HG03354 (cell line): ENCODE measurements around the gene CAMTA1.

Experiments
- ATAC-seq: cut with Tn5 transposase; IDR thresholded peaks from one replicate; pipeline ENCODE4 v1.9.1; 2021; ENCODE audit warnings: mild to moderate bottlenecking; ENCODE audit not compliant: unreplicated experiment, poor library complexity, severe bottlenecking

CAMTA1 gene

DNA sequence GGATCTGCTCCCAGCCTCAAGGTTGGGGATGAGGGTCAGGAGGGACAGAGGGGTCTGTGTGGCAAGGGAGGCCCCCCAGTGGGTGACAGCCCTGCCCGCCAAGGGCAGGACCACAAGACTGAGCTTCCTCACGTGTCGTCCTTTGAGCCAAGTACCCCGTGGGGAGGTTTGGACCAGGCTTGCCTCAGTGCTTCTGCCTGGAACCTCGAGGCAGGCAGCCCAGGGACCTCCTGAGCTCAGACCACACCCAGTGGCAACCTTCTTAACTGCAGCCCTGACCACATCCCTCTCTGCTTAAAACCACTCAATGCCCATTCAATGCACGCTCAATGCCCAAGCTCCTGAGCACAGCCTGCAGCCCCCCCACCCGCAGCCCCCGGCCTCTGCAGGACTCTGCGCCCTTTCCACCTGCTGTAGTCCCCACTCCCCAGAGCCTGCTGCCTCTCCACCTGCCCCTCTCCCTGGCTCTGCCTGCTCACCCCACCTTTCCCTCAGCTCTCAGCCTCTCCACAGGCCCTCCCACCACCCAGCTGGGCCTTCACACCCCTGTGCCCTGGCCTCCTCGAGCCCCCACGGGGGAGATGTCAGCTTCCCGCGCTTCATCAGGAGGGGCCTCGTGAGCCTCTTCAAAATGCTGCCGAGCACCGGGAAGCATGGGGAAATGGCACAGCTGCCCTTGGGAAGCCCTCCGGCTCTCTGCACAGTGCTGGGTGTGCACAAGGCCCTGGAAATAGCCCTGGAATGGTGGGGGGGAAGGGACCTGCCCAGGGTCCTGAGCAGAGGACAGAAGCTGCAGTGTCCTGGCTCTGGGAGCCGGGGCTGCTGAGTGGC is 856.5 kb downstream of the CAMTA1 start:
- no peak for ATAC-seq

DNA sequence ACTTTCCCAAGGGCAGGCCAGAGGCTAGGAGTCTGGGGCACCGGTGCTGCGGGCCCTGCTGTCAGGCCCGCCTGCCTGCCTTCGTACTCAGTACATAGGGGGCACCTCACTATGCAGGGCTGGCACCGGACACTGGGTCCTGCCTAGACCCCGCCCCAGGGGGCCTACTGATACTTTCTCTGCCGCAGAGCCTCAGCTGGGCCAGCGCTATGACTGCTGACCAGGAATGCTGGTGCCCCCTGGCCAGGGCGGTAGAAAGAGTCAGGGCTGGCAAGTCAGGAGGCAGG is 857.1 kb downstream of the CAMTA1 start:
- no peak for ATAC-seq

DNA sequence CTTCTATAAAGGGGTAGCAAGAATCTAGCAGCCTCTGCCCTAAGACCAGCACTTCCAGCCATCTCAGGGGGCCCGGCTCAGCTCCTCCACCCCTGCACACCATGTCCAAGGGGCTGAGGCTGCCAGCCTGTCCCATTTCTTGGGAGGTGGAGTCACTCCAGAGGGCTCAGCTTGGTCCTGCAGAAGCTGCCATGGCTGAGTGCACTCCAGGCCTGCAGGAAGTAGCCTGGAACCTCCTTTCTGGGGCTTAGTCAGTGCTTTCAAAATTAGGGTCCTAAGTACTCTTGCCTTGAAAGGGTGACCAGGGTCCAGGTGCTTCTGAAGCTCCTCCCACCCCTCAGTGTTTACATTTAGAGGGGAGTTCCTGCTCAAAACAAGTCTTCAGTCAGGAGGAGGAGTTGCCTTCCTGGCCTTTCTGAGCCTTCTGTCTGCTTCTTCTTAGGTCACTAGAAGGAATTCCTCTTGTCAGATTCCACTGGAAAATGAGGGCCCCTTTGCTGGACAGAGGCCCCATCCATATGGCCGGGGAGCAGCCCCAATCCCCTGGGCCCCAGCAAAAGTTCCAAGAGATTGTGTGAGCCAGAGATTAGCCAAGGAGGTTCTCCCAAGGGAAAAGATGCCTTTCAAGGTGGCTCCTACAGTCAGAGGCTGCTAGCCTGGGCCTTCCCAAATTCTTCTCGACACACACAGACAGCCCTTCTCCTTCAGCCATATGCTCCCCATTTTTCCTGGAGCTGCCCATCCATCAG is 857.7 kb downstream of the CAMTA1 start:
- ATAC-seq, result no peak

DNA sequence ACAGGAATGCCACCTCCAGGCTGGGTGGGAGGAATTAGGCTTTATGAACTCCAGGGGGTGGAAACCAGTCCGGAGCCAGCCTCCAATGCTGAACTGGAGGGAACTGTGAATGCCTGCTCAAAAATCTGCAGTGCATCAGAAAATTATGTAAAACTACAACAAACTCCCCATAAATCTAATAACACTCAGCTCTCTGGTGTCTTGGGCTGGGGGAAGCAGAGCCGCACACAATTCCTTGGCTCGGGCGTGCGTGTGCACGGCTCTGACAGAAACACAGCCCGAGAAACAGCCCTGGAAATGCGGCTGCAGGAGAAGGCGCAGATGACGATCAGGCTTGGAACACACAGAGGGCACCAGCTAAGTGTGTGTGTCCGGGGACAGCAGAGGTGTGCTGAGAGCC is 858.3 kb downstream of the CAMTA1 start:
- ATAC-seq, result no peak

DNA sequence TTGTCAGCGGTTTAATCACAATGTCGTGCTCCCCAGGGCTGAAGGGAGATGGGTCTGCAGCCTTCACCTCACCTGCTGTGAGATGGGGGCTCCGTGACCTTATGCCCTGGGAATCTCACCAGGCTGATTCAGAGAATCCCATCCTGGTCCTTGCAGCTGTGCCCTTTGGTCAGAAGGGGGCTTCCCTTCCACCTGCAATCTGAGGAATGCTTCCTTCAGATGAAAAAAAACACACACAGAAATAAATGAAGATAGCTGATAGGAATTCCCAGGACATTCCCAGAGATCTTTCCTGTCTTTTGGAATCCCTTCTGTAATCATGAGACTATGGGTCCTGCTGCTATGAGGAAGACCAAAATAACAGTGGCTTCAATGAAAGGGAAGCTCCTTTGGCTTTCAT is 858.8 kb downstream of the CAMTA1 start:
- ATAC-seq, result no peak

DNA sequence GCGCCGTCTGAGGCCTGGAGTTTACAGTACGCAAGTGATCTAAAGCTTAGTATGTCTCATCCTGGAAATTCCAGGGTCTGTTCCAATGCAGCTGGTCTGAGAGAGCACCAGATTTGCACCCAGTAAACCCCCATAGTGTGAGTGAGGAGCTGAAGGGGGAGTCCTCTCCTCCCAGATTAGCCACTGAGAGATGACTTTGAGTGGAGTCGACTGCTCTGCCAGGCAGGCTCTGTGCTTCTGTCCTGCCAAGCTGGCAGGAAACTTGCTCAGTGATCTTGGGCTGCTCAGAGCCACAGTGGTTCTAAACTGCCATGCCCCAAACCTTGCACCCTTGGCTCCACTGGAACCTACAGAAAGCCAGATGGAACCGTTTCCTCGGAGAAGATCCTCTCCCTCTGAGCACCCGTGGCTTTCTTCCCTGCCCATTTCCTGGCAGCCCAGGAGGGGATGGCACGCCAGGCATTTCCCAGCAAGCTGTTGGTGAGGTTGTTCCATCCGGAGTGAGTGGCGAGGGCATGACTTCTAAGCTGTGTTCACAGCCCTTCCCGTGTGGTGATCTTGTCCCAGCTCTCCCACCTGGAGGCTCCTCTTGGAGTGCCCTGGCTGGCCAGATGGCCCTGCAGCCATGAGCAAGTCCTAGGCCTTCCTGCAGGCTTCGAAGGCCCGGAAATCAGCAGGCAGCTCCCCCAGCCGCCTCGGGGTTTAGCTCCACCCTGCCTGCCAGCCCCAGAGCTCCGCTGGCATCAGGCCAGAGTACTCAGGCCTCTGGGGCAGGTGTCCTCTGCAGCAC is 859.9 kb downstream of the CAMTA1 start:
- ATAC-seq, result no peak

DNA sequence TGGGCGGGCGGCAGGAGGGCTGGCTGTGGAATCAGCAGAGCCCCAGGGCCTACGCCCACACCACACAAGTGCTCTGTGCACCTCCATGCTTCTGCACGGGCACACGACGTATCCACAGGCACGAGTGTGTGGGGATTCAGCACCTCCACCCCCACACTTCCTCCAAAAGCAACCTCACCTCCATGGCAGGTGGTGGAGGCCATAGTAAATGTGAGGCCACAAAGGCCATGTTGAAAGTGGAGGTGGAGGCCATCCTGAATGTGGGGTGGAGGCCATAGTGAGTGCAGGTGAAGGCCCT is 860.4 kb downstream of the CAMTA1 start:
- ATAC-seq, result no peak

DNA sequence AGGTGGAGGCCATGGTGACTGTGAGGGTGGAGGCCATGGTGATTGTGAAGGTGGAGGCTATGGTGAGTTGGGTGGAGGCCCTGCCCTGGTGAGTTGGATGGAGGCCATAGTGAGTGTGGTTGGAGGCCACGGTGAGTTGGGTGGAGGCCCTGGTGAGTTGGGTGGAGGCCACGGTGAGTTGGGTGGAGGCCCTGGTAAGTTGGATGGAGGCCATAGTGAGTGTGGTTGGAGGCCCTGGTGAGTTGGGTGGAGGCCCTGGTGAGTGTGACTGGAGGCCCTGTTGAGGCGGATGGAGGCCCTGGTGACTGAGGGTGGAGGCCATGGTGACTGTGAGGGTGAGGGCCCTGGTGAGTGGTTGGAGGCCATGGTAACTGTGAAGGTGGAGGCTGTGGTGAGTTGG is 860.9 kb downstream of the CAMTA1 start:
- ATAC-seq, result no peak

DNA sequence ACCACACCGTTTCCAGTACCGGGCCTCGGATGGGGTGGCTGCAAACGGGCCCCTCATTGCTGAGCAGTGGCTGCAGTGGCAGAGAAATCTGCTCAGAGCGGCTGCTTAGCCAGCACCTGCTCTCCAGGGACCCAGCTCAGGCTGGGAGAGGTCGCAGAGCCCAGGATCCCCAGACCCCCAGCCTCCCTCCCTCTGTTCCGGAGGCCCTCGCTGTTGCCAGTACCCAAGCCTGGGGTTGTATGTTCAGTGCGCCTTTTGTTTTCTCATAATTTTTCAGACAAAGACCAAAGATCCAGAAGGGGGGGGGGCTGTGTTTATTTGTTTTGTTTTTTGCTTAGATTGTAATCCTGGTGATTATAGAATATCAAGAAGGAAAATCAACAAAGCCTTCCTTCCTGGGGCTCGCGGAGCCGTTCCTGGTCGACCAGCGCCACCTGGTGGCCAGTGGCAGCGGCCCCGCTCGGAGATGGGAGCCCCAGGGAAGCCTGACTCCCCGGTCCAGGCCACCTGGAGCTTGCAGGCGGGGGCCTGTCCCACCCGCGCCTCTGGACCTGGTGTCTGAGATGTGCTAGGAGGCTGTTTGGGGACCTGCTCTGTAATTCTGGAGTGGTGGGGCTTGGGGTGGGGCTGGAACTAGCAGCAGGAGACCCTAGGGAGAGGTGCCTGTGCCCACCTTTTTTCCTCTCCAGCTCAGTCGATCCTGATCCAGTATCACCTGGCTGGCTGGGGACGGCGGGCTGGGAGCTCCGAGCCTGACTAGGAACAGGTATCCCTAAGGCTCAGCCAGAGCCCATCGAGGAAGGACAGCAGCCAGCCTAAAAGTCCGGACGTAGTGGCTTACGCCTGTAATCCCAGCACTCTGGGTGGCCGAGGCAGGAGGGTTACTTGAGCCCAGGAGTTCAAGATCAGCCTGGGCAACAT is 862.0 kb downstream of the CAMTA1 start:
- ATAC-seq, result no peak

DNA sequence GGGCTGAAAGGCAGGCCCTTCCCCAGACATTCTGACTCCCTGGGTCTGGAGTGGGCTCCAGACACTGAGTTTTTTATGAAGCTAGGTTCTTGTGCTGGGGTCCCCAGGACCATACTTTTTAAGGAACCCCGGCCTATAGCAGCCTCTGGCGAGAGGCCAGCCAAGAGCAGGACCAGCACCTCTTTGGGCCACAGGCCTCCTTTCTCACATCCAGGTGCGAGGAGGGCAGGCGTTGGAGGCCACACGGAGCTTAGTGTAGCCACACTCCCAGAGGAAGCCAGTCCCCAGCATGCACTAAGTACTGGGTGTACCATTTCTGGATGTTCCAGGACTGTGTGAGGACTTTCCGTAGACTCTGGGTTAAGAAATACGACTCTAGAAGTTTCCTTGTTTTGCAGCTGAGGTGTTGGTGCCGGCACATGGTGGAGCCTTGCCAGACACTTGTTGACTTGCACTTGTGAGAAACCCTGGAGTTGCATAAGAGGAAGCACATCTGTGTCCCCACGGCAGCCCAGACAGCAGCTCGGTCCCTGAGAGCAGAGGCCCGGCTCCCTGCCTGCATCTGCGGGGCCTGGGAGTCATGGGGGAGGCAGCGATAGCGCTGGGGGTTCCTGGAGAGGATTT is 863.6 kb downstream of the CAMTA1 start:
- ATAC-seq, result no peak

DNA sequence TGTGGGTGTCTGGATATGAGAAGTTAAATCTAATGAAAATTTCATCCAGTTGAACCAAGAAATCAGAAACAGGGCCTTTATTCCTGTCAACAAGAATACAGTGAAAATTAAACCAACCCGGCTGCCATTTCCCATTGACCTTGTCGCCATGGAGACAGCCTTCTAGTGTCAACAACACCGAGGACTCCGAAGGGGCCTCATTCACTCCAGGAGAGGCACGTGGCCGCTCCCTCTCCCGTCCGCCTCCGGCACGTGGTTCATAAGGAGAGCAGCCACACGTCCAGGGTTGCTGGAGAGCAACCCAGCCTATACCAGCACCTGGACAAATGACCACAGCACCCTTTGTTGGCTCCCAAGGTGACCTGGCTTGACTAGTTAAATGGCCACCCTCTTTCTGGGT is 865.5 kb downstream of the CAMTA1 start:
- no peak for ATAC-seq

DNA sequence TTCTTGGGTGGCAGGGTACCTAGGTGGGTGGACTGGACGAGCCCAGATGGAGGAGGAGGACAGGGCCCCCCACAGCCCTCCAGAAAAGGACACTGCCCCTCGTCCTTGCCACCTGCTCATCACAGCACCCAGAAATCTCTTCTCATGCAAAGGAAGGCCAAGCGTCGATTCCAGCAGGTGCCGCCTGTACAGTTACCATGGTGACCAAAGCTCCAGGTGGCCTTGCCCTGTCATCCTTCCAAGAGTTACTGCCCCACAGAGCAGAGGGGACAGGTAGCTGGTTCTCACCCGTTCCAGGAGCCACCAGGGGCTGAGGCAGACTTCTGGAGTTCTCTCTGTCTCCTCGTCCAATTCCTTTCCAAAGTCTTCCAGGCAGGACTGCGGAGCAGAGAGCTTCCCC is 865.9 kb downstream of the CAMTA1 start:
- ATAC-seq, result no peak

DNA sequence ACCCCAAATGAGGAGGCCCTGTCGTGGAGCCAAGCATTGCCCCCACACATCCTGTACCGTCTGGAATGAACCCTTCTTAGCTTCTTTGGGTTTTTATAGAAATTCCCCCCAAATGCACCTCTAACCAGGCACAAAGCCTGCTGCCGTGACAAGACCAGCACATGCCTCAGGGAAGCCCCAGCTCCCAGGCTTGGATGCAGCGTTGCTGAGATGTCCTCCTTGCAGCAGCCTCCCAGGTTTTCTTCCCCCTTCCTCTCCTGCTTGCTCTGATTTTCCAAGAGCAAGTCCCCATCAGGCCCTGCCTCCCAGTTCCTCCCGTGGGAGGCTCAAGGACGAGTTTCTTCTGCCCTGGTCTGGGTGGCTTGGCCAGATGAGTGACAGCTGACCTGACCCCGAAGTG is 866.8 kb downstream of the CAMTA1 start:
- ATAC-seq, result no peak

DNA sequence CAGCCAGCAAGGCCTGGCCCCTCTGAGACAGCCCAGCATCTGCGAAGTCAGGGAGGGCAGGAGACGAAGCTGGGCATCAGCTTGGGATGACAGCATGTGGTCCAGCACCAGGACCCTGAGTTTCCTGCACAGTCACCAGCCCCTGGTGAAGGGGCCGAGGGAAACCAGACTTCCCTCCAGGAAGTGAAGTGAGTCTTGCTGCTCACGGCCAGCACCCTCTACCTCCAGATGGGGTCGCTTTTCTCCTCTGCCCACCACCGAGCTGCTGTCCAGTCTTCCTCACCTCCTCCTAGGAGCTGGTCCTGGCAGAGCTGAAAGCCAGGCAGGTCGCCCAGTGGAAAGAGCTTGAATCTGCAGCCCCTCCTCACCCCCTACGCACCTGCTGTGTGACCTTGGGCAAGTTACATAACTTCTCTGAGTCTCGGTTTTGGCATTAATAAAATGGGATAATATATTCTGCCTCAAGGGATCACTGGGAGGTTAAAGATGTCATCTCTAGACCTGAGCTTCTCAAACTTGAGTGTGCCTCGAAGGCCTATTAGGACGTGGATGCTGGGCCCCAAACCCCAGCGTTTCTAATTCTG is 867.4 kb downstream of the CAMTA1 start:
- ATAC-seq, result no peak

DNA sequence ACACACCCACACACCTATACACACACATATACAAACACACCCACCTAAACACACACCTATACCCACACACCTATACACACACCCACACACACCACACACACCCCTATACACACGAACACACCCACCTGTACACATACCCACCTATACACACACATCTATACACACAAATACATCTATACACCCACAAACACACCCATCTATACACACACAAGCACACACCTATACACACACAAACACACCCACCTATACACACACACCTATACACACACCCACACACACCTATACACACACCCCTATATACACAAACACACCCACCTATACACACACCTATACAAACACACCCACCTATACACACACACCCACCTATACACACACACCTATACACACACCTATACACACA is 869.5 kb downstream of the CAMTA1 start:
- ATAC-seq, result no peak

DNA sequence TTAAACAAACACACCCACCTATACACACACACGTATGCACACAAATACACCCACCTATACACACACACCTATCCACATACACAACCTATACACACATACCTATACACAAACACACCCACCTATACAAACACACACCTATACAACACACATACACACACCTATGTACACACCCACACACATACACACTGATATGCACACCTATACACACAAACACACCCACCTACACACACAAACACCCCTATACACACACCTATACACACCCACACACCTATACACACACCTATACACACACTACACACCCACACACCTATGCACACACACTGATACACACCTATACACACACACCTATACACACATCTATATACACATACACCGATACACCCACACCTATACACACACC is 870.1 kb downstream of the CAMTA1 start:
- no peak for ATAC-seq

DNA sequence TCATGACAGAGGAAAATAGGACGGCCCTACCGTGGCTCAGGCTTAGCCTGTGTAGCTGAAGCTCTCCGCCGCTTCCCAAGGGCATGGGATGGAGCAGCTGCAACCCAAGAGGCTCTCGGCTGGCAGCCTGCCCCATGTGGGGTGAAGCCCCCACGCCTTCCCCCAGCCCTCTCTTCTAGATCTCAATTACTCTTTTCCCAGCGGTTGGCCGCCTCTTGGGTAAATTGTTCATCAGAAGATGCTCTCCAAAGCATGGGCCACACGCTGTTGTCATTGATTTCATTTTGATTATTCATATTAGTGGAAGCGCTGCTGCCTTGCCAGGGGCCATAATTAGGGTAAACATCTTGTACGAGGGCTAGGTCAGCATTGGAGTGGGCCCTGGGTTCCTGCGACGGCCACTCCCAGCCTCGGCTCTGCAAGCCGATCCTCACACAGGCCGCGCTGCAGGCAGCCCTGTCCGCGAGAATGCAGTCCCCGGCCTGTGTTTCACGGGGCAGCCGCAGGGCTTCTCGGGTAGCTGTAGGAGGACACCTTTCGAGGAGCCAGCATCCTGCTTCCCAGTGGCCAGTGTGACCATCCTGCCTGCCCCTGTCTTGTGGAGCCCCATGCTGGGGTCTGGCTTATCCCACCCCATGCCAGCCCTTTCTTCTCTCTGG is 871.4 kb downstream of the CAMTA1 start:
- no peak for ATAC-seq

DNA sequence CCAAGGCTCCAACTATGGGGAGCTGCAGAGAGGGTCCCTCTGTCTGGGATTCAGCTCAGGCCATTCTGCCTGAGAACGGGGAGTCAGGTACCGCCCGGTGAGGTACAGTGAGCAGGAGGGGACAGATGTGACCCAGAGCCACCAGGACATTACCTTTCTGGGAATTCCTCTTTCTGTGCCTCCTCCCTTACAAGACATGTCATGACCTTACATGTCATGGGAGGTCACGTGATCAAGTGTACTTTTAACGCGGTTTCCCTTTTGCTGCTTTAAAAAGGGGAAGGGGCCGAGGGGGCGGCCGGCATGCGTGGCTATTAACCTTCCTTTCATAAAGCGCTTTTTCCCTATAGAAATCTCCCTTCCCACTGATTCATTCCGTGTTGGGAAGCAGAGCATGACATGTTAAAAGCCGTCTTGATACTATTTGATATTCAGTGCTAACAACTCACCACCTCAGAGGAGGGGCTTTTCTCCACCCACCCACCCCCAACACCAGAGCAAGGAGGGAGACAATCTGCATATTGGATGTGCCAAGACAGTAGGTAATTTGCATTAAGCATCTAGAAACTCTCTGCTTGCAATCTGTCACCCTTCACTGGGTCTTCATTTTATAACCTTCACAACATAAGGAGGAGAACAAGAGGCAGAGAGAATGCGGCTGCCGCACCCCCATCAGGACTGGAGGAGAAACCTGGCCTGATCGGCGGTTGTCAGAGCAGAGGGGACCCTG is 872.2 kb downstream of the CAMTA1 start:
- ATAC-seq, result no peak
